GM10248 (cell line): Measurements from ENCODE around the gene SKOR1.

Experiments
- CTCF ChIA-PET: fragments of 300-600 bp; sonication (Branson Sonifier 250); formaldehyde crosslinking; extraction: SDS; loops from one replicate; lab custom pipeline; 2021; ENCODE audit warnings: antibody characterized with exemption; lab: Yijun Ruan, JAX
- POLR2A ChIA-PET: fragments of 350-650 bp; sonication (Branson Sonifier 250); formaldehyde crosslinking; extraction: SDS; loops from one replicate; lab custom pipeline; 2020; ENCODE audit warnings: antibody characterized with exemption; lab: Yijun Ruan, JAX
- DNase-seq: peaks from one replicate; pipeline ENCODE4 v3.0.0; 2012; ENCODE audit errors: extremely low spot score
- TF ChIP-seq, protein P1 (sequence below): IDR thresholded peaks from 2 replicates; pipeline ENCODE4 v1.5.1; 2012; ENCODE audit warnings: mild to moderate bottlenecking, low read depth; ENCODE audit errors: extremely low read depth, missing control alignments, control extremely low read depth

SKOR1 gene

GRCh38 chr15:67794832-67795574, 30.3 kb upstream of the SKOR1 start:
- ChIA-PET POLR2A (no interaction called here), CTCF (no interaction called here)
- TF ChIP-seq, protein P1, sequence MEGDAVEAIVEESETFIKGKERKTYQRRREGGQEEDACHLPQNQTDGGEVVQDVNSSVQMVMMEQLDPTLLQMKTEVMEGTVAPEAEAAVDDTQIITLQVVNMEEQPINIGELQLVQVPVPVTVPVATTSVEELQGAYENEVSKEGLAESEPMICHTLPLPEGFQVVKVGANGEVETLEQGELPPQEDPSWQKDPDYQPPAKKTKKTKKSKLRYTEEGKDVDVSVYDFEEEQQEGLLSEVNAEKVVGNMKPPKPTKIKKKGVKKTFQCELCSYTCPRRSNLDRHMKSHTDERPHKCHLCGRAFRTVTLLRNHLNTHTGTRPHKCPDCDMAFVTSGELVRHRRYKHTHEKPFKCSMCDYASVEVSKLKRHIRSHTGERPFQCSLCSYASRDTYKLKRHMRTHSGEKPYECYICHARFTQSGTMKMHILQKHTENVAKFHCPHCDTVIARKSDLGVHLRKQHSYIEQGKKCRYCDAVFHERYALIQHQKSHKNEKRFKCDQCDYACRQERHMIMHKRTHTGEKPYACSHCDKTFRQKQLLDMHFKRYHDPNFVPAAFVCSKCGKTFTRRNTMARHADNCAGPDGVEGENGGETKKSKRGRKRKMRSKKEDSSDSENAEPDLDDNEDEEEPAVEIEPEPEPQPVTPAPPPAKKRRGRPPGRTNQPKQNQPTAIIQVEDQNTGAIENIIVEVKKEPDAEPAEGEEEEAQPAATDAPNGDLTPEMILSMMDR, result no peak
- no peak for DNase-seq

DNA sequence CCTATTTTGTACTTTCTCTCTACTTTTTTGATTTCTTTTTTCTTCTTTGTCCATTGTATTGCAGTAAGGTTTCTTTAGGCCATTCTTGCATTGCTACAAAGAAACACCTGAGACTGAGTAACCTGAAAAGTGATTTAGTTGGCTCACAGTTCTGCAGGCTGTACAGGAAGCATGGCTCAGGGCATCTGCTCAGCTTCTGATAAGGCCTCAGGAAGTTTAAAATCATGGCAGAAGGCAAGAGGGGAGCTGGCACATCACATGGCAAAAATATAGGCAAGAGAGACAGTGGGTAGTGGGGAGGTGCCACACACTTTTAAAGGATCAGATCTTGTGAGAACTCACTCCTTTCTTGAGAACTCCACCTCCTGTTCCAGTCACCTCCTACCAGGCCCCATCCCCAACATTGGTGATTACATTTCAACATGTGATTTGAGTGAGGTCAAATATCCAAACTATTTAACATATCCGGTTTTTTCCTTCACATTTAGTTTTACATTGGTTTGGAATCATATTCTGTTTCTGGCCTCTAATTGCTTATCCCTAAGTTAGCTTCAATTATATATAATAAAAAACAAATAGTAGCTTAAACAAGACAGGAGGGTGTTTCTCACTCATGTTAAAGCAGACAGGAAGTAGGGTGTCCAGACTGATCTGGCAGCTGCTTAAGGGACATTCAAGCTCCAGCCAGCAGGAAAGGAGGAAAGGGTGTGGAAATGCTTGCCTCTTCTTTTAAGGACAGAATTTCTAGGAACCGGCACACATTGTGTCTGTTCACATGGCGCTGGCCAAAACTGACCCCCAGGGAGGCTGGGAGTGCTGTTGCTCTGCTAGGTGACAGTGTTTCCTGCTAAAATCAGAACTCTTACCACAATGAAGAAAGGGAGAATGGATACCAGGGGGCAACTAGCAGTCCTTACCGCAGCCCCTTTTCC, 28.8 kb upstream of the SKOR1 start:
- no peak for DNase-seq
- ChIA-PET CTCF (interaction anchor here (1.0 kb wide), 1 partner anchor 10 kb away, joined by 3 read pairs; no protein-coding TSS in a partner anchor), POLR2A (no interaction called here)
- TF ChIP-seq, protein P1, result no peak

- CTCF ChIA-PET, result interaction anchor here (1.3 kb wide), 1 partner anchor 9 kb away, joined by 3 read pairs; no protein-coding TSS in a partner anchor
Observed at GRCh38 chr15:67799801-67800205, 25.5 kb upstream of the SKOR1 start.

DNA sequence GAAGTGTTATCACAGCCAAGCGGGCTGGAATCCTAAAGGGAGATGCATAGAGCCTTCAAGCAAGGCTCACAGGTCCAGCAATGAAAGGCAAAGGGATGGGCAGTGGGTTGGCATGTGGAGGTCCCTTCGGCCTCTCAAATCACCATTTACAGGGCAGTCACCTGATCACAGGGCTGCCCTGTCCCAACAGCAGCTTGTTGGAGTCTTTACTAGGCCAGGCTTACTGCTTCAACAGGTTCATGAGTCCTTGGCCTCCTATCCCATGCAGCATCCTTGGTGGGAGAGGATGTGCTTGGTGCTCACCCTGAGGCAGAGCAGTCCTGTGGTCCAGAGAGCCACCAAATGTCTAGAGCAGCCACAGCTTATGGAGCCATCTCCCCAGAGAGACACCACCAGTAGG, 24.2 kb upstream of the SKOR1 start:
- POLR2A ChIA-PET, result interaction anchor here (0.6 kb wide), 1 partner anchor 12 kb away, joined by 3 read pairs; no protein-coding TSS in a partner anchor
- TF ChIP-seq, protein P1, result no peak
- CTCF ChIA-PET, result no interaction called here
- DNase-seq, result no peak

More at GRCh38 chr15:67799801-67800205, 25.5 kb upstream of the SKOR1 start:
- TF ChIP-seq, protein P1, result no peak
- no peak for DNase-seq
- POLR2A ChIA-PET, result no interaction called here

DNA sequence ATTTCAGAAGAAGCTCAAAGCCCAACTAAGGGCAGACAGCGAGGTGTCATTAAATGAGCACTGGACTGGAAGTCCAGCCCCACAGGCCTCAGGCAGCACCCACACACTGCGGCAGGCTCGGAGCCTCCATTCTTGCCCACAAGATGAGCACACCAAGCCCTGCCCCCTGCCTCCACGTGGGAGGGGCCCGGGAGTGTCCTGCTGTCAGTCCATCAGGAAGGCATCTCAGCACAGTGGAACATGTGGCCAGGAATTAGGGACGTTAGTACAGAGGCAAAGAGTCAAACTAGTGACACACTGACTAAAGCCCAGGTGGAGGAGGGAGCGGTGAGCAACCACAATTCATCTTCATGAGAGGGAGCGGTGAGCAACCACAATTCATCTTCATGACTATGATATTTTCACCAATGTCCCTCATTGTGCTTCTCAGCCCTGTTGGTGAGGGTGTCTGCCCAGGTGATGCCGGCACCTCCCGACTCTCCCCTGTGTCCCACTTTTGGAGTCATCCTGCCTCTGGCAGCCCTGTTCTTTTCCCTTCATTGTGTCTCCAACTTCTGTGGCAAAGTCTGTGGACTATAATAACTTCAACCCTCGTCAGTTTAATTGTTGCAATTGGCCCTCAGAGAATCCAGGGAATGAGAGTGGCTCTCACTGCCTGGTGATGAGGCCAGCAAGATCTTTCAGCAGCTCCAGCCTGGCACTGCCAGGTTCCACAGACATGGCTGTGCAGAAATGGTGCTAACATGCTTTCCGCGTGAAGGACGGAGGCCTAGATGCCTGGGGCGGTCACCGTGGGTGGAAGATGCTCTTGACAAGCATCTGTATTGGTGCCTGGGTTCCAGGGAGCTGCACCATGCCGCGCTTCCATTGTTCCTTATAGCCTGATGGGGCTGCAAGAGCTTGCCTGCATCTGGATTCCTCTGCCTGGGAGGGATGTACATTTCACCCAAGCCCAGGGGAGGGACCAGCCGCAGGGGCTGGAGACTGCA, 23.1 kb upstream of the SKOR1 start:
- CTCF ChIA-PET, result interaction anchor here (1.1 kb wide), 1 partner anchor 11 kb away, joined by 3 read pairs; no protein-coding TSS in a partner anchor
- TF ChIP-seq, protein P1, result no peak
- DNase-seq, result no peak
- POLR2A ChIA-PET, result no interaction called here
